Measurements from ENCODE around the gene PTPRG.

PTPRG gene

GRCh38 chr3:62098646-62099365 is 537.4 kb downstream of the PTPRG start:
- DNase-seq, result no peak

GRCh38 chr3:62100282-62100989 is 539.1 kb downstream of the PTPRG start:
- peak; percentile 35 for DNase-seq

GRCh38 chr3:62101488-62101887 is 540.1 kb downstream of the PTPRG start:
- DNase-seq, result no peak

- no peak for DNase-seq
Observed at GRCh38 chr3:62103531-62103930, 542.2 kb downstream of the PTPRG start.

- DNase-seq, result no peak
Observed at GRCh38 chr3:62109534-62109933, 548.2 kb downstream of the PTPRG start.

GRCh38 chr3:62110443-62111225 is 549.3 kb downstream of the PTPRG start:
- no peak for DNase-seq

GRCh38 chr3:62113092-62113491 is 551.7 kb downstream of the PTPRG start:
- no peak for DNase-seq

GRCh38 chr3:62114763-62115162 is 553.4 kb downstream of the PTPRG start:
- DNase-seq, result no peak

GRCh38 chr3:62117903-62118548 is 556.7 kb downstream of the PTPRG start:
- DNase-seq, result no peak

GRCh38 chr3:62119139-62119538 is 557.8 kb downstream of the PTPRG start:
- no peak for DNase-seq

- DNase-seq, result no peak
Observed at GRCh38 chr3:62122819-62123218, 561.4 kb downstream of the PTPRG start.

GRCh38 chr3:62125380-62125779 is 564.0 kb downstream of the PTPRG start:
- DNase-seq, result no peak

- no peak for DNase-seq
Observed at GRCh38 chr3:62127116-62127515, 565.7 kb downstream of the PTPRG start.

GRCh38 chr3:62128051-62128450 is 566.7 kb downstream of the PTPRG start:
- DNase-seq, result no peak

GRCh38 chr3:62128681-62129080 is 567.3 kb downstream of the PTPRG start:
- no peak for DNase-seq

- no peak for DNase-seq
Observed at GRCh38 chr3:62131050-62131449, 569.7 kb downstream of the PTPRG start.

GRCh38 chr3:62131620-62132019 is 570.2 kb downstream of the PTPRG start:
- DNase-seq, result no peak

GRCh38 chr3:62132027-62132602 is 570.7 kb downstream of the PTPRG start:
- DNase-seq, result no peak

- DNase-seq, result no peak
Observed at GRCh38 chr3:62133015-62133414, 571.6 kb downstream of the PTPRG start.

GRCh38 chr3:62134061-62134496 is 572.7 kb downstream of the PTPRG start:
- no peak for DNase-seq

- DNase-seq, result peak; percentile 22
Observed at GRCh38 chr3:62135741-62136140, 574.4 kb downstream of the PTPRG start.

GRCh38 chr3:62139957-62140356 is 578.6 kb downstream of the PTPRG start:
- DNase-seq, result no peak

Data from NCI-H446 treated with DMSO at 0.1 percent for 48 hours (cell line).